ENCODE results near the gene ANKRD30B. TPM values are rescaled to one million over a fixed set of nuclear protein-coding genes. Genes with fewer than 3 reads are reported as not detected.

ANKRD30B gene
- total RNA-seq, 2 experiments from 2014 or later = not detected

DNA sequence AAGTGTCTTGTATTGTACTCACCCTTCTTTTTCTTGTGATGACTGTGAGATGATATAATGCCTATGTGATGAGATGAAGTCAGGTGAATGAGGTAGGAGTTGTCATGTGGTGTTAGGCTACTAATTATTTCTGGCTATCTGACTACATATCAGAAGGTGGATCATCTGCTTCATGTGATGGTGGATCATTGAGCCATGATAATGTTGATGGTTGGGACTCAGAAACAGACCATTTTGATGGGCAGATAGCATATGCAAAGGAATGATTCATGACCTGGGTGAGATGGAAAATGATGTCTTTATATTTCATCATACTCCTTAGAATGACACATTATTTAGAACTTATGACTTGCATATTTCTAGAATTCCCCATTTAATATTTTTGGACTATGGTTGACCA, 19.5 kb downstream of the ANKRD30B start:
- POLR2A ChIA-PET = no interaction called here
- Mint-ChIP-seq H3K27me3 (no peaks in the 10 kb centered on the region), H3K4me3 (no peak overlapping the region)

DNA sequence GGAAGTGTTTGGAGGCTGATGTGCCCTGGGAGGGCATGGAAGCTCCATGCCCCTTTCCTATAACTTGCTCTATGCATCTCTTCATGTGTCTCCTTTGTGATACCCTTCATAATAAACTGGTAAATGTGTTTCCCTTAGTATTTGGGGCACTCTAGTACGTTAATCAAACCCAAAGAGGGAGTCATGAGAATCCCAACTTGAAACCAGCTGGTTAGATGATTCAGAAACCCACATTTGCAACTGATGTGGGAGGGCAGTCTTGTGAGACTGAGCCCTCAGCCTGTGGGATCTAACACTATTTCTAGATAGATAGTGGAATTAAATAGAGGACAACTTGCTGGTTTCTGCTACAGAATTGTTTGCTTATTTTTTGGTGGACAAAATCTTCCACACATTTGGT, 20.3 kb downstream of the ANKRD30B start:
- H3K27me3 Mint-ChIP-seq = no peaks in the 10 kb centered on the region
- DNase-seq = no peak
- H3K4me1 Mint-ChIP-seq (ENCODE audit: low read depth) = no peaks in the 10 kb centered on the region
- no peak overlapping the region for H3K4me3 Mint-ChIP-seq
- no peak overlapping the region for H3K27ac Mint-ChIP-seq
- intact Hi-C loops (cut with micrococcal nuclease) = no loop called here
- ChIA-PET POLR2A (no interaction called here), CTCF (no interaction called here)
- ATAC-seq = no peak
- H3K36me3 Mint-ChIP-seq (ENCODE audit: low read depth) = no peaks in the 10 kb centered on the region
- no peaks in the 10 kb centered on the region for H3K9me3 Mint-ChIP-seq
- TF ChIP-seq, protein P1, sequence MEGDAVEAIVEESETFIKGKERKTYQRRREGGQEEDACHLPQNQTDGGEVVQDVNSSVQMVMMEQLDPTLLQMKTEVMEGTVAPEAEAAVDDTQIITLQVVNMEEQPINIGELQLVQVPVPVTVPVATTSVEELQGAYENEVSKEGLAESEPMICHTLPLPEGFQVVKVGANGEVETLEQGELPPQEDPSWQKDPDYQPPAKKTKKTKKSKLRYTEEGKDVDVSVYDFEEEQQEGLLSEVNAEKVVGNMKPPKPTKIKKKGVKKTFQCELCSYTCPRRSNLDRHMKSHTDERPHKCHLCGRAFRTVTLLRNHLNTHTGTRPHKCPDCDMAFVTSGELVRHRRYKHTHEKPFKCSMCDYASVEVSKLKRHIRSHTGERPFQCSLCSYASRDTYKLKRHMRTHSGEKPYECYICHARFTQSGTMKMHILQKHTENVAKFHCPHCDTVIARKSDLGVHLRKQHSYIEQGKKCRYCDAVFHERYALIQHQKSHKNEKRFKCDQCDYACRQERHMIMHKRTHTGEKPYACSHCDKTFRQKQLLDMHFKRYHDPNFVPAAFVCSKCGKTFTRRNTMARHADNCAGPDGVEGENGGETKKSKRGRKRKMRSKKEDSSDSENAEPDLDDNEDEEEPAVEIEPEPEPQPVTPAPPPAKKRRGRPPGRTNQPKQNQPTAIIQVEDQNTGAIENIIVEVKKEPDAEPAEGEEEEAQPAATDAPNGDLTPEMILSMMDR (IDR thresholded peaks at IDR 0.05) = no peak

More for the DNA sequence above, 19.5 kb downstream of the ANKRD30B start:
- H3K4me1 Mint-ChIP-seq (ENCODE audit: low read depth) = no peaks in the 10 kb centered on the region
- intact Hi-C loops (cut with micrococcal nuclease) = no loop called here
- no peak overlapping the region for H3K27ac Mint-ChIP-seq
- ATAC-seq = no peak
- CTCF ChIA-PET = no interaction called here
- no peaks in the 10 kb centered on the region for H3K9me3 Mint-ChIP-seq
- TF ChIP-seq, protein P1 (IDR thresholded peaks at IDR 0.05) = no peak
- H3K36me3 Mint-ChIP-seq (ENCODE audit: low read depth) = no peaks in the 10 kb centered on the region
- no peak for DNase-seq

DNA sequence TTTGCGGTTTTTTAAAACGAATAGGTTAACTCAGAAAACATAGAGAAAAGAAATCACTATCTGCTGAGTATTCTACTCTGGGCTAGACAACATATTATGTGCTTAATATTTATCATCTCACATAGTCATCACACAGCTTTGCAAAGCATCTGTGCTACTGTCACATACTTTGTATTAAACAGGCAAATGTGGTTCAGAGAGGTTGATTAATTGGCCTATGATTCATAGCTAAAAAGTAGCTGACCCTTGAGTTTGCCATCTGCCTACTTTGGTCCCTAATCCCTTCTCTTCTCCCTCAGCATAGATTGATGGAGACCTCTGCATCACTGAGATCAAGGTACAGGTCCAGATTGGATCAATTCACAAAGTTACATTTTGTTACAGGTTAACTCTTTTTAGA, 21.4 kb downstream of the ANKRD30B start:
- Mint-ChIP-seq H3K4me3 (no peak overlapping the region), H3K27ac (no peak overlapping the region), H3K27me3 (no peaks in the 10 kb centered on the region), H3K4me1 (ENCODE audit: low read depth) (no peaks in the 10 kb centered on the region), H3K36me3 (ENCODE audit: low read depth) (no peaks in the 10 kb centered on the region), H3K9me3 (no peaks in the 10 kb centered on the region)
- ChIA-PET CTCF (no interaction called here), POLR2A (no interaction called here)
- DNase-seq (no peak), ATAC-seq (no peak)
- intact Hi-C loops (cut with micrococcal nuclease) = no loop called here
- TF ChIP-seq, protein P1 (IDR thresholded peaks at IDR 0.05) = no peak

DNA sequence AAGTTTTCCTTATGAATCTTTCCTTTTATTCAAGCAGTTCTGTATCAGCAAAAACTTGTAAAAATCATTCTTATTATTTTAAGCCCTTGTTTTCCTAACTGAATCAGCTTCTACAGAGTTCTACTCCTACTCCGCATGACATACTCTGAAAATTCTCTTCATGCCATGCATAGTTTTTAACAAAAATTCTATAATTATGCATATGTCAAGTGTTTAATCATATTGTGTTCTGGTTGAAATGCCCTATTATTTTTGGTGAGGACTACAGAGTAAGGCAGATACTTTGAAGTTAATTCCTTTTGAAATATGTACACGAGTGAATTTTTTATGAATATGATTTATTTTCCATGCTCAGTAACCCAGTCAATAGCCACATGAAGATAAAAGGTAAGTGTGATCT, 28.8 kb downstream of the ANKRD30B start:
- TF ChIP-seq, protein P1 (IDR thresholded peaks at IDR 0.05) = no peak
- Mint-ChIP-seq H3K4me1 (ENCODE audit: low read depth) (no peaks in the 10 kb centered on the region), H3K27me3 (no peaks in the 10 kb centered on the region), H3K36me3 (ENCODE audit: low read depth) (no peaks in the 10 kb centered on the region), H3K9me3 (no peaks in the 10 kb centered on the region), H3K27ac (no peak overlapping the region), H3K4me3 (no peak overlapping the region)
- ChIA-PET CTCF (no interaction called here), POLR2A (no interaction called here)
- no peak for DNase-seq
- intact Hi-C loops (cut with micrococcal nuclease) = no loop called here
- no peak for ATAC-seq

- no peak for ATAC-seq
- no peak for DNase-seq
- POLR2A ChIA-PET = no interaction called here
- TF ChIP-seq, protein P1 (IDR thresholded peaks at IDR 0.05) = no peak
- Mint-ChIP-seq H3K4me3 (no peak overlapping the region), H3K36me3 (ENCODE audit: low read depth) (no peaks in the 10 kb centered on the region), H3K27ac (no peak overlapping the region), H3K4me1 (ENCODE audit: low read depth) (no peaks in the 10 kb centered on the region), H3K27me3 (peaks cover 1% of the 10 kb centered on the region), H3K9me3 (peaks cover 2% of the 10 kb centered on the region)
- CTCF ChIA-PET = no interaction called here
- intact Hi-C loops (cut with micrococcal nuclease) = no loop called here
These were observed 33.7 kb downstream of the ANKRD30B start for GRCh38 chr18:14781671-14782070.
